Heart left ventricle (tissue), 16 donors: ENCODE measurements around the gene HAUS7. TPM values are rescaled to one million over a fixed set of nuclear protein-coding genes. Genes with fewer than 3 reads are reported as not detected.

ENCODE experiments used
- ATAC-seq, 4 donors: fragments of 200-7000 bp; cut with Tn5 transposase; one replicate each; pipeline ENCODE4 v1.9.1; 2020 to 2022; ENCODE audit warnings: moderate library complexity in 4 of 4, mild to moderate bottlenecking in 3 of 4, moderate number of reproducible peaks in 1 of 4
- DNase-seq, 5 donors: peaks; one replicate each; pipeline ENCODE4 v3.0.0-alpha.2; 2020
- H3K27ac ChIP-seq, 12 donors: fragments of 200-600 bp; sonication (generic) in 4 of 12; one replicate each; pipeline versions ENCODE4 v1.5.0 to v1.8.0; 2016 to 2022; ENCODE audit warnings: mild to moderate bottlenecking in 2 of 12
- H3K27me3 ChIP-seq, 9 donors: fragments of 200-600 bp; sonication (generic) in 2 of 9; one replicate each; pipeline versions ENCODE4 v1.5.1 to v1.8.0; 2016 to 2022; ENCODE audit warnings: mild to moderate bottlenecking in 3 of 9
- H3K36me3 ChIP-seq, 9 donors: fragments of 200-600 bp; sonication (generic) in 2 of 9; one replicate each; pipeline versions ENCODE4 v1.5.0 to v1.8.0; 2018 to 2022; ENCODE audit warnings: mild to moderate bottlenecking in 2 of 9
- H3K4me1 ChIP-seq, 12 donors: fragments of 200-600 bp; sonication (generic) in 4 of 12; one replicate each; pipeline versions ENCODE4 v1.5.0 to v1.8.0; 2016 to 2022; ENCODE audit warnings: mild to moderate bottlenecking in 3 of 12
- H3K4me3 ChIP-seq, 12 donors: fragments of 200-600 bp; sonication (generic) in 4 of 12; one replicate each; pipeline versions ENCODE4 v1.5.0 to v1.8.0; 2017 to 2022; ENCODE audit warnings: mild to moderate bottlenecking in 9 of 12, moderate library complexity in 4 of 12
- H3K9me3 ChIP-seq, 12 donors: fragments of 200-600 bp; sonication (generic) in 4 of 12; one replicate each; pipeline versions ENCODE4 v1.5.0 to v1.8.0; 2016 to 2022; ENCODE audit warnings: mild to moderate bottlenecking in 1 of 12
- POLR2A ChIP-seq, 2 donors: fragments of 450-650 bp; IDR thresholded peaks; one replicate each; pipeline ENCODE4 v1.6.1; 2017; ENCODE audit warnings: antibody characterized with exemption in 2 of 2, mild to moderate bottlenecking in 2 of 2, moderate library complexity in 2 of 2
- WGBS, 4 donors: extraction: QIAGEN DNeasy Blood & Tissue Kit in 2 of 4; methylation state at CpG; one replicate each; pipeline versions ENCODE4 v1.1.5 to v1.1.7; 2013 to 2018; 5-methylcytosine and 5-hydroxymethylcytosine counted together
- intact Hi-C, 10 donors: fragments of 100-400 bp; cut with DNase I; formaldehyde crosslinking; loops; one replicate each; pipeline versions ENCODE4 v1.11.1 to v1.14.2; 2022
- polyA plus RNA-seq, 2 donors: library from polyadenylated mRNA; stranded (reverse); fragments of 200-250 nt; gene quantifications; one replicate each; pipeline ENCODE4 v1.2.3, GENCODE V29; 2013
- total RNA-seq, 9 donors: library from RNA; depleted of rRNA in 2 of 9; stranded (reverse); fragments of >200 nt in 2 of 9; fragmentation: NEBNext Ultra II Directional in 3 of 9; extraction: Animal tissue kit (Norgen Biotek cat#: 25700) in 3 of 9; gene quantifications; one replicate each; pipeline versions ENCODE4 v1.1.0 to v1.2.4, GENCODE V29; 2016 to 2023
- TF ChIP-seq, protein P1 (sequence below), 12 donors: fragments of 200-600 bp; sonication (generic) in 4 of 12; IDR thresholded peaks; one replicate each; pipeline versions ENCODE4 v1.5.0 to v1.8.0; 2018 to 2022; ENCODE audit warnings: antibody characterized with exemption in 12 of 12, mild to moderate bottlenecking in 5 of 12
- donor health status: ischemic (EF 13 %, LVEDD 7.1; RV severe dilation, severe dysfunction).
- donor health status: healthy with polysubstance abuse.
- donor health status: DM: no; HTN: yes; CAD: no.
- donor health status: DM: no; HTN: no; CAD: no.
- donor health status: ischemic (EF 25% LVEDD 6.9; RV normal size, moderate dysfunction).
- donor health status: ischemic (EF 25% LVEDD 5.7; RV mildly dilated, moderate dysfunction).
- donor health status: healthy.
- donor health status: DM: yes; HTN: yes; CAD: no.
- donor health status: ischemic (EF 35%, LVEDD 5.7; RV mildly dilated, moderate dysfunction).
- donor health status: nonischemic (EF 11% LVEDD 7.7; RV severe dilation, severe dysfunction).
- donor health status: DM: yes; HTN: yes; CAD: no.
- donor health status: PGD.
- donor health status: ischemic (EF 29% LVEDD 5.4; RV normal size, mild dysfunction).
- donor health status: nonischemic (EF 23%, LVEDD 6.1; RV moderate dilation, normal function).

HAUS7 gene
- total and polyA plus RNA-seq, 11 donors, result 15.3 to 28.2 (median 20.2) TPM

DNA sequence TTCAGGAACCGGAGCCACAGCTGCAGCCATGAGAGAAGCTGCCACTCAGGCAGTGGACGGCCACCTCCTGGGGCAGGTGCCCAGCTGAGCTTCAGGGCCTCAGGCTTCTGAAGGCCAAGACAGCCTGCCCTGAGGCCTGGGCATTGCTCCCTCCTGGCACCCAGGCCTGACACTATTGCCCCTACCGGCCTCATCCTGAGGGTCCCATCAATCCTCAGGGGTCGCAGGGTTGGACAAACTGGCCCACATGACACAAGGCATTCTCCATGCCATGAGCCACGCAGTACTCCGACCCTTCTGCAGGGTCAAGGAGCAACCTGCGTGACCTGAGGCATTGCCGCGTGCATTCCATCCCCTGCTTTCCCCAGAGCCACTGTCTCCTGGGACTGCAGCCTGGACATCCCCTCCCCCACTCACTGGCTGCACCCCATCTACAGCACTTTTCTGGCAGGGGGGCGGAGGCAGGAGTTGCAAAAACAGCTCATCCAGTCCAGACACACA lies 62.1 kb downstream of the HAUS7 start:
- no peaks in the 10 kb centered on the region for H3K9me3 ChIP-seq
- H3K27me3 ChIP-seq, result peaks cover 0 to 12% (median 0%) of the 10 kb centered on the region in 9 donors
- no peak for ATAC-seq
- intact Hi-C loops, result no loop called here
- H3K27ac ChIP-seq, result no peak overlapping the region
- peak in 1 of 5 donors; percentile 12 for DNase-seq
- no peak for TF ChIP-seq POLR2A (IDR thresholded peaks at IDR 0.05)
- TF ChIP-seq, protein P1, sequence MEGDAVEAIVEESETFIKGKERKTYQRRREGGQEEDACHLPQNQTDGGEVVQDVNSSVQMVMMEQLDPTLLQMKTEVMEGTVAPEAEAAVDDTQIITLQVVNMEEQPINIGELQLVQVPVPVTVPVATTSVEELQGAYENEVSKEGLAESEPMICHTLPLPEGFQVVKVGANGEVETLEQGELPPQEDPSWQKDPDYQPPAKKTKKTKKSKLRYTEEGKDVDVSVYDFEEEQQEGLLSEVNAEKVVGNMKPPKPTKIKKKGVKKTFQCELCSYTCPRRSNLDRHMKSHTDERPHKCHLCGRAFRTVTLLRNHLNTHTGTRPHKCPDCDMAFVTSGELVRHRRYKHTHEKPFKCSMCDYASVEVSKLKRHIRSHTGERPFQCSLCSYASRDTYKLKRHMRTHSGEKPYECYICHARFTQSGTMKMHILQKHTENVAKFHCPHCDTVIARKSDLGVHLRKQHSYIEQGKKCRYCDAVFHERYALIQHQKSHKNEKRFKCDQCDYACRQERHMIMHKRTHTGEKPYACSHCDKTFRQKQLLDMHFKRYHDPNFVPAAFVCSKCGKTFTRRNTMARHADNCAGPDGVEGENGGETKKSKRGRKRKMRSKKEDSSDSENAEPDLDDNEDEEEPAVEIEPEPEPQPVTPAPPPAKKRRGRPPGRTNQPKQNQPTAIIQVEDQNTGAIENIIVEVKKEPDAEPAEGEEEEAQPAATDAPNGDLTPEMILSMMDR (IDR thresholded peaks at IDR 0.05), result no peak
- 81 to 84% (median 82%) methylated on average over 9 to 10 of the region's 10 CpGs for WGBS, 4 donors
- no peak overlapping the region for H3K4me3 ChIP-seq
- peaks cover 0 to 14% (median 0%) of the 10 kb centered on the region in 12 donors for H3K4me1 ChIP-seq
- no peaks in the 10 kb centered on the region for H3K36me3 ChIP-seq

DNA sequence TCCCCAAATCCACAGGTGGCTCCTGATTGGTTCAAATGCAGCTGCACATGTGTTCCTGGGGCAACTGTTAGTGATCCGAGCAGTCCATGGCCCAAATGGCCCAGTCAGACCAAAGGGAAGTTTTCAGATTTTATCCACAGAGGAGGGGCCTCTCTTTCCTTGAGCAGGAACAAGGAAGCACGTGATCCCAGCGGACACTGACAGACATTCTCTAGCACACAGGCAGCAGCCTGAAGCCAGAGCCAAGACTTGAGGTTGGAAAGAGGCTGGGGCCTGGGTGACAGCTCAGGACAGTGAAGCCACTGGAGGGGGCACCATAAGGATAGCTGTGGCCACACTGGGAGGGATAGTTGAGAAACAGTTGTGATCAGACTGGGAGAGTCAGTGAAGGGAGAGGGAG lies 62.6 kb downstream of the HAUS7 start:
- ATAC-seq, result no peak
- no peak overlapping the region for H3K27ac ChIP-seq
- TF ChIP-seq POLR2A (IDR thresholded peaks at IDR 0.05), result no peak
- TF ChIP-seq, protein P1 (IDR thresholded peaks at IDR 0.05), result no peak
- H3K27me3 ChIP-seq, result peaks cover 0 to 8% (median 0%) of the 10 kb centered on the region in 9 donors
- H3K9me3 ChIP-seq, result no peaks in the 10 kb centered on the region
- no peak overlapping the region for H3K4me3 ChIP-seq
- intact Hi-C loops, result no loop called here
- H3K4me1 ChIP-seq, result peaks cover 0 to 12% (median 0%) of the 10 kb centered on the region in 12 donors
- WGBS, 4 donors, result 45 to 93% (median 53%) methylated on average over 3 of the region's 3 CpGs
- no peak for DNase-seq
- no peaks in the 10 kb centered on the region for H3K36me3 ChIP-seq

DNA sequence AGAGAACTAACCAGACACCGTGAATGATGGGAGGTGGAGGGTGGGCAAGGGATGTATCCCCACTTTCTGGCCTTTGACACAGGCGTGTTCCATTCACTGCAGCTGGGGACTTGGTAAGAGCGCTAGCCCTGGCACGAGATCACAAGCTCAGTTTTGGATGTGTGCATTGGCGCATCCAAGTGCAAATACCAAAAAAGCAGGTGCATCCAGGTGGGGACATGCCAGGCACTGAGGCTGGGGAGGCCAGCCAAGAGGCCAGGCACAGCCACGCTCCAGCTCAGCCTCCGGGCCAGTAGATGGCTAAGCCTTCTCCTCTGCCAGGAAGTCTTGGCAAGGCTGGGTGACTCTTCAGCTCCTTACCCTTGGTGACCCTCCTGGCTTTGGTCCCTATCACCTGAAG lies 63.5 kb downstream of the HAUS7 start:
- ATAC-seq, result no peak
- peaks cover 0 to 7% (median 0%) of the 10 kb centered on the region in 9 donors for H3K27me3 ChIP-seq
- intact Hi-C loops, result no loop called here
- H3K4me3 ChIP-seq, result no peak overlapping the region
- no peak overlapping the region for H3K27ac ChIP-seq
- peaks cover 0 to 5% (median 0%) of the 10 kb centered on the region in 12 donors for H3K4me1 ChIP-seq
- no peaks in the 10 kb centered on the region for H3K36me3 ChIP-seq
- DNase-seq, result peak in 1 of 5 donors; percentile 13
- TF ChIP-seq, protein P1 (IDR thresholded peaks at IDR 0.05), result no peak
- no peak for TF ChIP-seq POLR2A (IDR thresholded peaks at IDR 0.05)
- no peaks in the 10 kb centered on the region for H3K9me3 ChIP-seq
- 79 to 93% (median 90%) methylated on average over 4 to 7 of the region's 7 CpGs for WGBS, 4 donors

DNA sequence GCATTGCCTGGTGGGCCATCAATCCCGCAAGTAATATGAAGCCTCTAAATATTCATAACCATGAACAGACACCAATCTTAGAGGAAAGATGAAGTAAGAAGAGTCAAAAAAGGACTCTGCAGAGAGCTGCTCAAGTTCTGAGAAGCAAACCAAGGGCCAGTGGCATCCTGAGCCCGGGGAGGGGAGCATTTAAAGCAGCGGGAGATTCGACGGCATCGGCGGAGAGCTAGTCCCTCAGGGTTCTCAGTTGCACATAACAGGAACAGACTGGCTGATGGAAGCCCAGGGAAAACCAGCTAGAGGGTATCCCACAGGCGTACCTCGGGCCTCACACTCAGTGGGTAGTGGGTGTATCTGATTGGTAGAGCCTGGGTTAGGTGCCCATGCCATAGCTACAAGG lies 64.4 kb downstream of the HAUS7 start:
- Histone ChIP-seq H3K4me1 (no peaks in the 10 kb centered on the region), H3K27ac (no peak overlapping the region), H3K27me3 (peaks cover 0 to 4% (median 0%) of the 10 kb centered on the region in 9 donors), H3K9me3 (no peaks in the 10 kb centered on the region), H3K4me3 (no peak overlapping the region), H3K36me3 (no peaks in the 10 kb centered on the region)
- no peak for ATAC-seq
- TF ChIP-seq, protein P1 (IDR thresholded peaks at IDR 0.05), result no peak
- no peak for TF ChIP-seq POLR2A (IDR thresholded peaks at IDR 0.05)
- intact Hi-C loops, result no loop called here
- WGBS, 4 donors, result 79 to 93% (median 91%) methylated on average over 9 of the region's 9 CpGs
- peak in 1 of 5 donors; percentile 6 for DNase-seq
